ENCODE results near the gene UTS2R. TPM values are rescaled to one million over a fixed set of nuclear protein-coding genes. Genes with fewer than 3 reads are reported as not detected.
A peak's percentile ranks its signal among the peaks of the same experiment; 100 is the strongest.

The UTS2R gene
- total and polyA plus RNA-seq, 3 donors from 2014 or later: 0.32 to 28.1 (median 3.8) TPM

DNA sequence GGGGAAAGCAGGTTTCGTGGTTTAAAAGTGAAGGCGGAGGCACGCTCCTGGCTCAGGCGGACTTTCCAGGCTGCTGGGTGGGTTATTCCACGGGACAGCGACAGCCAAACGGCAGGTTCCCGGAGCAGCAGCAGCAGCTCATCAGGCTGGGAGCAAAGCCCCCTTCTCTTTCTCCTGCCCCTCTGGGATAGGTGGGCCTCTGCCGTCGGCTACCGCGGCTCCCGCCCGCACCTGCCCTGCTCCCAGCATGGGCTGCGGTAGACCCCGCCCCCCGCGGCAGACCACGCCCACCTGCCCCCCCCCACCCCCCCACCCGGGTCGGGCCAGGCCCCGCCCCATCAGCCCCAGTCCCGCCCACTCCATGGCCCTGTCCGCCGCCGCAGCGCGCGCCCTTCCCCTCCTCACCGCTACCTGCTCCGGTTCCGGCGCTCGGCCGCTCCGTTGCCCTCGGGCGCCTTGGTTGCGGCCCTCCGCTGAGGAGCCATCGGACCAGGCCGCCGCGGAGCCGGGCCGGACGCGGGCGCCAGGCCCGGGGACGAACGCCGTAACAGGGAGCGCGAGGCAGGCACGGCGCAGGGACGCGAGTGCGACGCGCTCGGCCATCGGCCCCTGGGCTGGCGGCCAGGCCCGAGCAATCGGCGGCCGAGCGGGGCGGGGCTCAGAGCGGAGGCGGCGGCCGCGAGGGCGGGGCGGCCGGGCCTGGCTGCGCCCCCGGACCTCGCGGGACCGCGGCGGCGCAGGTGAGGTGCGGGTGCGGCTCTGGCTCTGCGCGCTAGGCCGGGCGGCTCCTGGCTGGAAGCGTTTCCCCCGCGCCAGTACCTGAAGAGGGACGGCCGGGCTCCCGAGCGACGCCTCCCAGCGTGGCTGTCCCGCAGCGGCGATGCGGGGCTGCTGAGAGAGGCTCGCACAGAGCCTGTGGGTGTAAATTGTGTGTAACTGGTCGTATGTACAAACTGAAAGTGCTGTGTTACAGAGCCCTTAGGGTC is 46.7 kb downstream of the UTS2R start, which contains the start of the genes HEXD and OGFOD3:
Gene HEXD (plus strand): TSS at position 347 of the 986 bp plus-strand sequence. CDS start 1,453 bp downstream, outside the sequence.
Gene OGFOD3 (minus strand): TSS at position 586 of the 986 bp plus-strand sequence. CDS start 101 bp downstream, at position 485.
- peak; percentile 82 for DNase-seq
- intact Hi-C loops (cut with DNase I; ENCODE audit: low total_unique reads): loop anchor here (10.0 kb wide), 1 partner anchor 63 kb away; the partner anchor contains the start of gene TEX19

GRCh38 chr17:82419540-82419939 is 48.0 kb downstream of the UTS2R start:
- intact Hi-C loops (cut with DNase I; ENCODE audit: low total_unique reads): loop anchor here (10.0 kb wide), 1 partner anchor 65 kb away; the partner anchor contains the start of gene TEX19
- Histone ChIP-seq H3K4me1 (peaks cover 18% of the 10 kb centered on the region), H3K27me3 (no peaks in the 10 kb centered on the region), H3K9me3 (no peaks in the 10 kb centered on the region), H3K27ac (no peak overlapping the region), H3K4me3 (no peak overlapping the region), H3K36me3 (ENCODE audit: low read depth, missing control alignments) (no peaks in the 10 kb centered on the region)
- 82 to 93% methylated on average over 2 of the region's 2 CpGs for WGBS, 2 donors
- TF ChIP-seq, protein P1, sequence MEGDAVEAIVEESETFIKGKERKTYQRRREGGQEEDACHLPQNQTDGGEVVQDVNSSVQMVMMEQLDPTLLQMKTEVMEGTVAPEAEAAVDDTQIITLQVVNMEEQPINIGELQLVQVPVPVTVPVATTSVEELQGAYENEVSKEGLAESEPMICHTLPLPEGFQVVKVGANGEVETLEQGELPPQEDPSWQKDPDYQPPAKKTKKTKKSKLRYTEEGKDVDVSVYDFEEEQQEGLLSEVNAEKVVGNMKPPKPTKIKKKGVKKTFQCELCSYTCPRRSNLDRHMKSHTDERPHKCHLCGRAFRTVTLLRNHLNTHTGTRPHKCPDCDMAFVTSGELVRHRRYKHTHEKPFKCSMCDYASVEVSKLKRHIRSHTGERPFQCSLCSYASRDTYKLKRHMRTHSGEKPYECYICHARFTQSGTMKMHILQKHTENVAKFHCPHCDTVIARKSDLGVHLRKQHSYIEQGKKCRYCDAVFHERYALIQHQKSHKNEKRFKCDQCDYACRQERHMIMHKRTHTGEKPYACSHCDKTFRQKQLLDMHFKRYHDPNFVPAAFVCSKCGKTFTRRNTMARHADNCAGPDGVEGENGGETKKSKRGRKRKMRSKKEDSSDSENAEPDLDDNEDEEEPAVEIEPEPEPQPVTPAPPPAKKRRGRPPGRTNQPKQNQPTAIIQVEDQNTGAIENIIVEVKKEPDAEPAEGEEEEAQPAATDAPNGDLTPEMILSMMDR (IDR thresholded peaks at IDR 0.05): no peak
- no peak for TF ChIP-seq POLR2A (IDR thresholded peaks at IDR 0.05)
- DNase-seq: no peak

More for the DNA sequence above, 46.7 kb downstream of the UTS2R start, which contains the start of the genes HEXD and OGFOD3:
- H3K4me3 ChIP-seq: peak within 1 kb of the TSS; percentile 79 to 83
- TF ChIP-seq POLR2A (IDR thresholded peaks at IDR 0.05): no peak
- TF ChIP-seq, protein P1 (IDR thresholded peaks at IDR 0.05): peak in 1 of 3 experiments; percentile 39
- peaks cover 7% of the 10 kb centered on the region for H3K4me1 ChIP-seq
- 0 to 1% methylated on average over 22 to 71 of the region's 108 CpGs for WGBS, 2 donors
- no peaks in the 10 kb centered on the region for H3K9me3 ChIP-seq
- peak within 1 kb of the TSS; percentile 81 to 92 for H3K27ac ChIP-seq
- no peaks in the 10 kb centered on the region for H3K36me3 ChIP-seq (ENCODE audit: low read depth, missing control alignments)
- no peaks in the 10 kb centered on the region for H3K27me3 ChIP-seq

- Histone ChIP-seq H3K27ac (peak overlapping the region; percentile 75 to 81), H3K27me3 (no peaks in the 10 kb centered on the region), H3K4me1 (peaks cover 11% of the 10 kb centered on the region), H3K4me3 (peak overlapping the region in 1 of 2 donors; percentile 29), H3K9me3 (no peaks in the 10 kb centered on the region), H3K36me3 (ENCODE audit: low read depth, missing control alignments) (no peaks in the 10 kb centered on the region)
- TF ChIP-seq POLR2A (IDR thresholded peaks at IDR 0.05): no peak
- TF ChIP-seq, protein P1 (IDR thresholded peaks at IDR 0.05): peak; percentile 80 to 88 (median 81)
- peak; percentile 88 for DNase-seq
- WGBS, 2 donors: 46 to 59% methylated on average over 25 of the region's 25 CpGs
- intact Hi-C loops (cut with DNase I; ENCODE audit: low total_unique reads): no loop called here
These were observed 52.7 kb downstream of the UTS2R start for GRCh38 chr17:82424001-82424862.

- 74 to 90% methylated on average over 2 of the region's 2 CpGs for WGBS, 2 donors
- TF ChIP-seq POLR2A (IDR thresholded peaks at IDR 0.05): no peak
- TF ChIP-seq, protein P1 (IDR thresholded peaks at IDR 0.05): no peak
- no peak for DNase-seq
- H3K27me3 ChIP-seq: no peaks in the 10 kb centered on the region
- intact Hi-C loops (cut with DNase I; ENCODE audit: low total_unique reads): no loop called here
- no peak overlapping the region for H3K4me3 ChIP-seq
- no peaks in the 10 kb centered on the region for H3K9me3 ChIP-seq
- no peaks in the 10 kb centered on the region for H3K36me3 ChIP-seq (ENCODE audit: low read depth, missing control alignments)
- H3K27ac ChIP-seq: peak overlapping the region in 1 of 2 donors; percentile 75
- H3K4me1 ChIP-seq: peaks cover 11% of the 10 kb centered on the region
These were observed 53.2 kb downstream of the UTS2R start for GRCh38 chr17:82424863-82425159.

Small RNA genes within 50 kb of the gene (small RNA-seq; reads per million reads assigned to genes)
- 0 reads per million in 2 donors for gene RF00019

Other genes with a start within 250 kb of the UTS2R start
- 100 to 1,000 TPM in 1 of 2 donors, 10 to 100 TPM in 1; 71.8 to 111 TPM for gene CCDC57, start 158.9 kb upstream of the UTS2R start, total RNA-seq
- gene CCDC57, start 158.9 kb upstream of the UTS2R start, polyA plus RNA-seq (ENCODE audit: insufficient read depth, low read depth, low replicate concordance): 61.3 TPM
- gene SLC16A3, start 142.7 kb upstream of the UTS2R start, total RNA-seq: 10 to 100 TPM; 67.7 to 71.4 TPM
- 70.6 TPM for gene SLC16A3, start 142.7 kb upstream of the UTS2R start, polyA plus RNA-seq (ENCODE audit: insufficient read depth, low read depth, low replicate concordance)
- gene CSNK1D, start 98.1 kb upstream of the UTS2R start, total RNA-seq: 100 to 1,000 TPM; 137 to 179 TPM
- 178 TPM for gene CSNK1D, start 98.1 kb upstream of the UTS2R start, polyA plus RNA-seq (ENCODE audit: insufficient read depth, low read depth, low replicate concordance)
- 1 to 10 TPM in 1 of 2 donors, under 1 TPM in 1; 0.55 to 2.3 TPM for gene CD7, start 54.2 kb upstream of the UTS2R start, total RNA-seq
- 3.0 TPM for gene CD7, start 54.2 kb upstream of the UTS2R start, polyA plus RNA-seq (ENCODE audit: insufficient read depth, low read depth, low replicate concordance)
- 1 to 10 TPM in 1 of 2 donors, under 1 TPM in 1; 0.55 to 5.9 TPM for gene SECTM1, start 38.0 kb upstream of the UTS2R start, total RNA-seq
- gene SECTM1, start 38.0 kb upstream of the UTS2R start, polyA plus RNA-seq (ENCODE audit: insufficient read depth, low read depth, low replicate concordance): 9.3 TPM
- 10 to 100 TPM; 21.9 to 37.8 TPM for gene TEX19, start 12.5 kb upstream of the UTS2R start, total RNA-seq
- gene TEX19, start 12.5 kb upstream of the UTS2R start, polyA plus RNA-seq (ENCODE audit: insufficient read depth, low read depth, low replicate concordance): 31.2 TPM
- 10 to 100 TPM; 90.9 to 95.3 TPM for gene HEXD, start 46.6 kb downstream of the UTS2R start, total RNA-seq
- gene HEXD, start 46.6 kb downstream of the UTS2R start, polyA plus RNA-seq (ENCODE audit: insufficient read depth, low read depth, low replicate concordance): 24.4 TPM
- 10 to 100 TPM; 28.9 to 37.4 TPM for gene OGFOD3, start 46.8 kb downstream of the UTS2R start, total RNA-seq
- gene OGFOD3, start 46.8 kb downstream of the UTS2R start, polyA plus RNA-seq (ENCODE audit: insufficient read depth, low read depth, low replicate concordance): 19.6 TPM
- gene CYBC1, start 79.0 kb downstream of the UTS2R start, total RNA-seq: 10 to 100 TPM; 61.1 to 88.2 TPM
- 46.3 TPM for gene CYBC1, start 79.0 kb downstream of the UTS2R start, polyA plus RNA-seq (ENCODE audit: insufficient read depth, low read depth, low replicate concordance)
- 100 to 1,000 TPM; 115 to 130 TPM for gene NARF, start 87.0 kb downstream of the UTS2R start, total RNA-seq
- 161 TPM for gene NARF, start 87.0 kb downstream of the UTS2R start, polyA plus RNA-seq (ENCODE audit: insufficient read depth, low read depth, low replicate concordance)
- 10 to 100 TPM; 94.3 to 95.1 TPM for gene FOXK2, start 148.0 kb downstream of the UTS2R start, total RNA-seq
- 85.8 TPM for gene FOXK2, start 148.0 kb downstream of the UTS2R start, polyA plus RNA-seq (ENCODE audit: insufficient read depth, low read depth, low replicate concordance)